Fibroblast of lung (primary cell): ENCODE measurements around the gene SLC4A8. TPM values are rescaled to one million over a fixed set of nuclear protein-coding genes. Genes with fewer than 3 reads are reported as not detected.
A peak's percentile ranks its signal among the peaks of the same experiment; 100 is the strongest.

Source experiments
- DNase-seq, 2 donors: peaks; one replicate each; pipeline versions ENCODE4 v3.0.0 to v3.0.0-alpha.2; 2010; ENCODE audit warnings: low read depth in 2 of 2
- H2AFZ ChIP-seq: 2 replicates; pipeline ENCODE4 v1.5.1; 2012; ENCODE audit warnings: low read length, control low read depth, inconsistent platforms
- H3K27ac ChIP-seq: 2 replicates; pipeline ENCODE4 v1.5.1; 2011; ENCODE audit warnings: low read length, control low read depth; ENCODE audit not compliant: insufficient read depth
- H3K27me3 ChIP-seq: 2 replicates; pipeline ENCODE4 v1.5.1; 2011; ENCODE audit warnings: mild to moderate bottlenecking, low read length; ENCODE audit not compliant: control insufficient read depth, insufficient read depth
- H3K36me3 ChIP-seq: 2 replicates; pipeline ENCODE4 v1.5.1; 2011; ENCODE audit warnings: low read length; ENCODE audit not compliant: control insufficient read depth, insufficient read depth
- H3K4me1 ChIP-seq: 2 replicates; pipeline ENCODE4 v1.5.1; 2011; ENCODE audit warnings: low read length; ENCODE audit not compliant: control insufficient read depth, insufficient read depth; ENCODE audit errors: extremely low read depth
- H3K4me2 ChIP-seq: 2 replicates; pipeline ENCODE4 v1.5.1; 2011; ENCODE audit warnings: low read length, control low read depth; ENCODE audit not compliant: insufficient read depth; ENCODE audit errors: extremely low read depth
- H3K4me3 ChIP-seq, 4 experiments: fragments of 200-600 bp in 1 of 4; sonication (generic) in 1 of 4; replicated peaks in 1 of 4; 2 replicates each; pipeline ENCODE4 v1.5.1; 2011 to 2016; ENCODE audit warnings: low read length in 4 of 4, low read depth in 3 of 4, mild to moderate bottlenecking in 3 of 4, control low read depth in 2 of 4, inconsistent platforms in 1 of 4, mixed read lengths in 1 of 4; ENCODE audit not compliant: insufficient read depth in 1 of 4; ENCODE audit errors: control extremely low read depth in 1 of 4
- H3K79me2 ChIP-seq: 2 replicates; pipeline ENCODE4 v1.5.1; 2012; ENCODE audit warnings: mild to moderate bottlenecking, low read length, inconsistent platforms; ENCODE audit not compliant: control insufficient read depth, insufficient read depth
- H3K9ac ChIP-seq: 2 replicates; pipeline ENCODE4 v1.5.1; 2011; ENCODE audit warnings: mild to moderate bottlenecking, low read length, control low read depth; ENCODE audit not compliant: insufficient read depth
- H3K9me3 ChIP-seq: 2 replicates; pipeline ENCODE4 v1.5.1; 2012; ENCODE audit warnings: low read depth, low read length; ENCODE audit not compliant: control insufficient read depth, insufficient read depth
- H4K20me1 ChIP-seq: 2 replicates; pipeline ENCODE4 v1.5.1; 2011; ENCODE audit warnings: low read length; ENCODE audit not compliant: control insufficient read depth, insufficient read depth; ENCODE audit errors: extremely low read depth
- CTCF ChIP-seq, 2 donors: IDR thresholded peaks in 1 of 2; conservative IDR thresholded peaks in 1 of 2; 1 replicate in 1 of 2; 2 replicates in 1 of 2; pipeline ENCODE4 v1.5.1; 2011 to 2012; ENCODE audit warnings: low read length in 2 of 2, control low read depth in 1 of 2, inconsistent platforms in 1 of 2, low read depth in 1 of 2, mild to moderate bottlenecking in 1 of 2
- EZH2 ChIP-seq: IDR thresholded peaks from 2 replicates; pipeline ENCODE4 v1.5.1; 2012; ENCODE audit warnings: low read length, control low read depth, mild to moderate bottlenecking; ENCODE audit errors: missing control alignments
- polyA plus RNA-seq, 2 donors: library from polyadenylated mRNA; depleted of rRNA in 1 of 2; stranded (reverse) in 1 of 2; unstranded in 1 of 2; fragments of >200 nt; gene quantifications; 2 replicates each; pipeline ENCODE4 v1.2.1, GENCODE V29; 2011 to 2012; ENCODE audit warnings: missing spikeins in 1 of 2
- total RNA-seq: library from RNA; depleted of rRNA; stranded (reverse); fragments of >200 nt; gene quantifications from 2 replicates; pipeline ENCODE4 v1.2.1, GENCODE V29; 2014

SLC4A8 gene
- total and polyA plus RNA-seq, 2 donors (not counting 1 experiment from before 2014, with no cell fraction given) = 4.9 to 7.3 TPM

GRCh38 chr12:51390457-51390856 lies 34.2 kb upstream of the SLC4A8 start:
- Histone ChIP-seq H2AFZ (peak overlapping the region; percentile 4), H3K27ac (peak overlapping the region; percentile 77), H3K9me3 (no peaks in the 10 kb centered on the region), H3K27me3 (no peaks in the 10 kb centered on the region), H3K79me2 (peaks cover 7% of the 10 kb centered on the region), H3K4me2 (peak overlapping the region; percentile 83), H3K36me3 (peaks cover 2% of the 10 kb centered on the region), H3K9ac (no peak overlapping the region), H4K20me1 (no peaks in the 10 kb centered on the region), H3K4me3 (peak overlapping the region in 3 of 4 experiments; percentile 56 to 69 (median 69)), H3K4me1 (peaks cover 45% of the 10 kb centered on the region)
- TF ChIP-seq EZH2 (no peak), CTCF (conservative IDR thresholded peaks at IDR 0.05 in 1 of 2, IDR thresholded peaks at IDR 0.05 in 1 of 2; ENCODE audit: low read depth in 1 of 2, low read length in 2 of 2) (no peak)
- DNase-seq = no peak

GRCh38 chr12:51390891-51391282 lies 33.7 kb upstream of the SLC4A8 start:
- no peaks in the 10 kb centered on the region for H3K27me3 ChIP-seq
- peak overlapping the region; percentile 83 for H3K4me2 ChIP-seq
- H4K20me1 ChIP-seq = no peaks in the 10 kb centered on the region
- no peak for DNase-seq
- H3K27ac ChIP-seq = peak overlapping the region; percentile 77
- H3K9me3 ChIP-seq = no peaks in the 10 kb centered on the region
- H3K36me3 ChIP-seq = peaks cover 2% of the 10 kb centered on the region
- H3K79me2 ChIP-seq = peaks cover 7% of the 10 kb centered on the region
- TF ChIP-seq EZH2 (no peak), CTCF (conservative IDR thresholded peaks at IDR 0.05 in 1 of 2, IDR thresholded peaks at IDR 0.05 in 1 of 2; ENCODE audit: low read depth in 1 of 2, low read length in 2 of 2) (no peak)
- peak overlapping the region; percentile 61 for H3K9ac ChIP-seq
- peak overlapping the region; percentile 56 to 70 (median 69) for H3K4me3 ChIP-seq
- peak overlapping the region; percentile 58 for H2AFZ ChIP-seq
- H3K4me1 ChIP-seq = peaks cover 46% of the 10 kb centered on the region

- Histone ChIP-seq H3K9me3 (no peaks in the 10 kb centered on the region), H2AFZ (peak within 1 kb of the TSS; percentile 58), H4K20me1 (no peaks in the 10 kb centered on the region), H3K4me1 (peaks cover 46% of the 10 kb centered on the region), H3K36me3 (peaks cover 2% of the 10 kb centered on the region), H3K27ac (peak within 1 kb of the TSS; percentile 77), H3K9ac (peak within 1 kb of the TSS; percentile 61), H3K4me3 (peak within 1 kb of the TSS; percentile 69 to 70 (median 70)), H3K27me3 (no peaks in the 10 kb centered on the region), H3K4me2 (peak within 1 kb of the TSS; percentile 83), H3K79me2 (peaks cover 7% of the 10 kb centered on the region)
- TF ChIP-seq CTCF (conservative IDR thresholded peaks at IDR 0.05 in 1 of 2, IDR thresholded peaks at IDR 0.05 in 1 of 2; ENCODE audit: low read depth in 1 of 2, low read length in 2 of 2) = no peak
- TF ChIP-seq EZH2 = no peak
- DNase-seq = no peak
Measured at GRCh38 chr12:51391283-51392123, 33.1 kb upstream of the SLC4A8 start, which contains the start of gene GALNT6. Gene GALNT6, minus strand, starts transcription at chr12:51391406. Its CDS starts 11,625 bp downstream, at chr12:51379781.
